HG02571 (cell line): ENCODE data around the gene ETDC.

Source experiments
- ATAC-seq: cut with Tn5 transposase; IDR thresholded peaks from one replicate; pipeline ENCODE4 v1.9.1; 2021; ENCODE audit warnings: mild to moderate bottlenecking, moderate library complexity; ENCODE audit not compliant: unreplicated experiment

Gene ETDC

DNA sequence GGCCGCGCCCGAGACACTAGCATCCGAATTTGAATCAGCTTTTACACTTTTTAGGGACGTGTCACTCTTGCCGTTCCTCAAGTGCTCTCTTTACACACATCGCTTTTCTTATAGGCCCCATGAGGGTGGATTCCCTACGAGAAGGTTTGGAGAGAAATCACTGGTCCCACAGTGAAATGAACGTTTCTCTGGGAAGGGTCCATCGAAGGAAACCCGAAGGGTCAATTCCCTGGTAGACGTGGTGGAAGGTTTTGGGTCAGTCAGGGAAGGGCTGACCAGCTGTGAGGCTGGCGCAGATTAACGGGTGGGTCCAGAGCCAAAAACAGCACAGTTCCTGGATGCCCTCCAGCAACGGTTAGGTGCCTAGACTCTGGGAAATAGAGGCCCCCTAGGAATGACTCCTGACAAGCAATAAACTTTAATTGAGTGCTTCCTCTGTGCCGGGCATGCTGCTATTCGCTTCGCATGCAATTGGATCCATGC, 35.9 kb downstream of the ETDC start:
- ATAC-seq, result no peak

DNA sequence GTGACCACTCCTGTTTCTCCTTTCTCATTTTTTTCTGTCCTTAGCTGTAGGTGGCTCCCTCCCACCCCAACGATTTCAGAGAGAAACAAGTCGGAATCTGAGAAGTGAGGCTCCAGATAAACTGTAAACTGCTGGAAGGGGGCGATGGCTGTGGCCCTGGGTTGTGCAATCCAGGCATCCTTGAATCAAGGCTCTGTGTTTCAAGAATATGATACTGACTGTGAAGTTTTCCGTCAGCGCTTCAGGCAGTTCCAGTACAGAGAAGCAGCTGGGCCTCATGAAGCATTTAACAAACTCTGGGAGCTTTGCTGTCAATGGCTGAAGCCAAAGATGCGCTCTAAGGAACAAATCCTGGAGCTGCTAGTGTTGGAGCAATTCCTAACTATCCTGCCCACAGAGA, 37.7 kb downstream of the ETDC start:
- no peak for ATAC-seq

DNA sequence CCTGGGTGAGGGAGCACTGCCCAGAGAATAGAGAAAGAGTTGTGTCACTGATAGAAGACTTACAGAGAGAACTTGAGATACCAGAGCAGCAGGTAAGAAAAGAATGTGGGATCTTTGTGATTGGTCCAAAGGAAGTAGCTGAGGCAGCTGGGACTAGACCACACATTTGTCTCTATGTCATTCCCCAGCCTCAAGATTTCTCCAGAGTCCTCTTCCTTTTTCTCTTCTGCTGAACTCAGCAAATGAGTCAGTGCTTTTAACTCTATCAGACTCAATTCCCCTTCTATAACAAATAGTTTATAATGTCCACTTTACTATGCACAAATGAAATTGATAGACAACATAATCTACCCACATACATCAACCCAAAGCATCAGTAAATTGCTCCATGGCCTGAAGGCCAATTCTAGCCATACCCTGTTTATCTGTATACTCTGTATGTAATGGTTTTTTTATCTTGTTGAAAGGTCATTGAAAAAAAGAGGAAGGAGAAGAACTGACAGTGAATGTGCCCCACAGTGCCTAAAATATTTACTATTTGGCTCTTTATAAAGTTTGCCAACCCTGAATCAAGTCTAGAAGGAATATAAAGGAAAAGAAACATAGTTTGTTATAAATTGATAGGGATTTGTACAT, 38.2 kb downstream of the ETDC start:
- no peak for ATAC-seq

DNA sequence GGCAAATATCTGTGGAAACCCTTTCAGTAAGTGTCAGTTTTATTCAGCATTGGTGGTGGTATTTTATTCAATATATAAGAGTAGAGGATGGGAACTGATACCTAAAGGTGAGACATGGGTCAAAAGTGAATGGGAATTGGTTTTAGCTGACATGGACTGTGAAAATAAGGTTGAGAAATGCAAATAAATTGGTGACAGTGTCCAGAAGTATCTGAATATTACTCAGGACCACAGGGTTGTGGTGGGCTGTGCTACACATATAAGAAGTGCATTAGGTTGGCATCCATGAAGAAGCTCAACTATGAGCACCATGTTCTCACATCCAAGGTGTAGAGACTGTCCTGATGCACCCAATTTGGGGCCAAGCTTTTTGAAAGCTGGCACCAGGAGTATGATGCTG, 45.0 kb downstream of the ETDC start:
- ATAC-seq, result no peak
